SK-N-SH (cell line): ENCODE data around the gene RAB15.

Experiments
- NRF1 ChIP-seq: IDR thresholded peaks from 2 replicates; pipeline ENCODE4 v1.6.1; 2012; ENCODE audit warnings: low read depth, mild to moderate bottlenecking, low read length
- TF ChIP-seq, protein P1 (sequence below): fragments of 200-600 bp; sonication (generic); IDR thresholded peaks from 2 replicates; pipeline ENCODE4 v1.6.1; 2017; ENCODE audit warnings: antibody characterized with exemption, mild to moderate bottlenecking, moderate library complexity
- TF ChIP-seq, protein P2 (sequence below): IDR thresholded peaks from 2 replicates; pipeline ENCODE4 v1.4.0; 2012; ENCODE audit warnings: low read depth, borderline replicate concordance

DNA sequence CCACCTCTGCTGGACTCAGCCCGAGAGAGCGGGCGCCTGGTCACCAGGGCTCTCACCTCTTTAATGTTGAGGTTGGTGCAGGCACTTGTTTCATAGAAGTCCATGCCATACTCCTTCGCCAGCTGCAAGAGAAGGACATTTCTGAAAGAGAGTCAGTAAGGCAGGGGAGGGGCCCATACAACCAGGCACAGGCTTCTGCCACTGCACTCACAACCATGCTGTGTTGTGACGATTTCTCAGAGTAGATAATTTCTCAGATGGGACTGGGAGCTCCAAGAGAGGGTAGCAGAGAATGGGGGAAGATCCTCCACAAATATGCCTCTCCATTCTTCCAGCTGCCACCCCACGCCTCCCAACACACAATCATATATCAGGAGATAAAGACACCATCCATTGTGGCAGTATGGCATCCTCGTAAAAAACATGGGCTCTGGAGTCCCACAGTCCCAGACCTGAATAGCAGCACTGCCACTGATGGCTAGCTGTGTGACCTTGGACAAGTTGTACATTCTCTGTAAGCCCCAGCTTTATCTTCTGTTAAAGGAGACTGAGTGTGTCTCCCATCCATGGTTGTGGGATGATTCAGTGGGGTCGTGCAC is 23.4 kb downstream of the RAB15 start:
- TF ChIP-seq, protein P1, sequence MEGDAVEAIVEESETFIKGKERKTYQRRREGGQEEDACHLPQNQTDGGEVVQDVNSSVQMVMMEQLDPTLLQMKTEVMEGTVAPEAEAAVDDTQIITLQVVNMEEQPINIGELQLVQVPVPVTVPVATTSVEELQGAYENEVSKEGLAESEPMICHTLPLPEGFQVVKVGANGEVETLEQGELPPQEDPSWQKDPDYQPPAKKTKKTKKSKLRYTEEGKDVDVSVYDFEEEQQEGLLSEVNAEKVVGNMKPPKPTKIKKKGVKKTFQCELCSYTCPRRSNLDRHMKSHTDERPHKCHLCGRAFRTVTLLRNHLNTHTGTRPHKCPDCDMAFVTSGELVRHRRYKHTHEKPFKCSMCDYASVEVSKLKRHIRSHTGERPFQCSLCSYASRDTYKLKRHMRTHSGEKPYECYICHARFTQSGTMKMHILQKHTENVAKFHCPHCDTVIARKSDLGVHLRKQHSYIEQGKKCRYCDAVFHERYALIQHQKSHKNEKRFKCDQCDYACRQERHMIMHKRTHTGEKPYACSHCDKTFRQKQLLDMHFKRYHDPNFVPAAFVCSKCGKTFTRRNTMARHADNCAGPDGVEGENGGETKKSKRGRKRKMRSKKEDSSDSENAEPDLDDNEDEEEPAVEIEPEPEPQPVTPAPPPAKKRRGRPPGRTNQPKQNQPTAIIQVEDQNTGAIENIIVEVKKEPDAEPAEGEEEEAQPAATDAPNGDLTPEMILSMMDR, result no peak
- TF ChIP-seq NRF1, result no peak
- TF ChIP-seq, protein P2, sequence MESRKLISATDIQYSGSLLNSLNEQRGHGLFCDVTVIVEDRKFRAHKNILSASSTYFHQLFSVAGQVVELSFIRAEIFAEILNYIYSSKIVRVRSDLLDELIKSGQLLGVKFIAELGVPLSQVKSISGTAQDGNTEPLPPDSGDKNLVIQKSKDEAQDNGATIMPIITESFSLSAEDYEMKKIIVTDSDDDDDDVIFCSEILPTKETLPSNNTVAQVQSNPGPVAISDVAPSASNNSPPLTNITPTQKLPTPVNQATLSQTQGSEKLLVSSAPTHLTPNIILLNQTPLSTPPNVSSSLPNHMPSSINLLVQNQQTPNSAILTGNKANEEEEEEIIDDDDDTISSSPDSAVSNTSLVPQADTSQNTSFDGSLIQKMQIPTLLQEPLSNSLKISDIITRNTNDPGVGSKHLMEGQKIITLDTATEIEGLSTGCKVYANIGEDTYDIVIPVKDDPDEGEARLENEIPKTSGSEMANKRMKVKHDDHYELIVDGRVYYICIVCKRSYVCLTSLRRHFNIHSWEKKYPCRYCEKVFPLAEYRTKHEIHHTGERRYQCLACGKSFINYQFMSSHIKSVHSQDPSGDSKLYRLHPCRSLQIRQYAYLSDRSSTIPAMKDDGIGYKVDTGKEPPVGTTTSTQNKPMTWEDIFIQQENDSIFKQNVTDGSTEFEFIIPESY, result no peak
